Measurements from ENCODE around the gene ACRBP. TPM values are rescaled to one million over a fixed set of nuclear protein-coding genes. Genes with fewer than 3 reads are reported as not detected.

The ACRBP gene
- total RNA-seq, 2 experiments from 2014 or later, result 4.4 to 9.4 TPM

DNA sequence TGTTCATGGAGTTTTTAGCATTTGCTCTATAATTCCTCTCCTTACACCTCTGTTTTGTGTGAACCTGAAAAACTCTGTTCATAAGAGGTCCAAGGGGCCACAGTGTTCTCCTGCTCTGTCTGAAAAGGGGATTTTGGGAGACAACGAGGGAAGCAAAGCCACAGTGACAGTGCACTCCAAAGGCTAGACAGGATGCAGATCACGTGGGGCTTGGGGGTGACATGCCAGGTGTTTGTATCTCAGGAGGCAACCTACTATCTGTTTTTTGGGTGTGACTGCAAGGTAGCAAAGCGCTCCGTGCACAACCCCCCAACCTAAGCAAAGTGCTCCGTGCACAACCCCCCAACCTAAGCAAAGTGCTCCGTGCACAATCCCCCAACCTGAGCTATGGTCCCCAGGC is 35.0 kb downstream of the ACRBP start:
- Histone ChIP-seq H3K9me3 (ENCODE audit: low read length) (no peaks in the 10 kb centered on the region), H3K4me3 (ENCODE audit: low read depth, low read length, poor library complexity, severe bottlenecking) (peak overlapping the region; percentile 54), H4K20me1 (ENCODE audit: insufficient read depth, low read length) (no peaks in the 10 kb centered on the region), H3K79me2 (ENCODE audit: insufficient read depth, low read depth, low read length) (no peaks in the 10 kb centered on the region), H3K27ac (ENCODE audit: low read depth, low read length, poor library complexity, severe bottlenecking) (peak overlapping the region; percentile 84), H3K36me3 (ENCODE audit: insufficient read depth, low read length) (no peaks in the 10 kb centered on the region), H3K9me2 (ENCODE audit: insufficient read depth, low read length) (no peaks in the 10 kb centered on the region), H2AFZ (ENCODE audit: low read length) (peak overlapping the region; percentile 88), H3K4me2 (ENCODE audit: low read length) (peak overlapping the region; percentile 80), H3K4me1 (ENCODE audit: insufficient read depth, low read length, poor library complexity, severe bottlenecking) (peaks cover 44% of the 10 kb centered on the region)
- CTCF ChIA-PET (ENCODE audit: unreplicated experiment), result interaction anchor here (0.5 kb wide), 1 partner anchor 72 kb away, joined by 3 read pairs; no protein-coding TSS in a partner anchor
- POLR2A ChIA-PET, result interaction anchor here (0.6 to 1.9 kb wide), 8 partner anchors 8 to 138 kb away, joined by 3 to 11 read pairs (median 4); partner anchors contain the start of genes NOP2 and ZNF384
- TF ChIP-seq EZH2phosphoT487 (IDR thresholded peaks at IDR 0.05; ENCODE audit: borderline replicate concordance, low read depth, low read length), result no peak
- TF ChIP-seq, protein P1, sequence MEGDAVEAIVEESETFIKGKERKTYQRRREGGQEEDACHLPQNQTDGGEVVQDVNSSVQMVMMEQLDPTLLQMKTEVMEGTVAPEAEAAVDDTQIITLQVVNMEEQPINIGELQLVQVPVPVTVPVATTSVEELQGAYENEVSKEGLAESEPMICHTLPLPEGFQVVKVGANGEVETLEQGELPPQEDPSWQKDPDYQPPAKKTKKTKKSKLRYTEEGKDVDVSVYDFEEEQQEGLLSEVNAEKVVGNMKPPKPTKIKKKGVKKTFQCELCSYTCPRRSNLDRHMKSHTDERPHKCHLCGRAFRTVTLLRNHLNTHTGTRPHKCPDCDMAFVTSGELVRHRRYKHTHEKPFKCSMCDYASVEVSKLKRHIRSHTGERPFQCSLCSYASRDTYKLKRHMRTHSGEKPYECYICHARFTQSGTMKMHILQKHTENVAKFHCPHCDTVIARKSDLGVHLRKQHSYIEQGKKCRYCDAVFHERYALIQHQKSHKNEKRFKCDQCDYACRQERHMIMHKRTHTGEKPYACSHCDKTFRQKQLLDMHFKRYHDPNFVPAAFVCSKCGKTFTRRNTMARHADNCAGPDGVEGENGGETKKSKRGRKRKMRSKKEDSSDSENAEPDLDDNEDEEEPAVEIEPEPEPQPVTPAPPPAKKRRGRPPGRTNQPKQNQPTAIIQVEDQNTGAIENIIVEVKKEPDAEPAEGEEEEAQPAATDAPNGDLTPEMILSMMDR (conservative IDR thresholded peaks at IDR 0.05; ENCODE audit: low read length), result no peak
- BruUV-seq (replicated peaks), result no TSS peak
- intact Hi-C loops (cut with micrococcal nuclease; ENCODE audit: unreplicated experiment), result no loop called here
- peak; percentile 69 for DNase-seq (ENCODE audit: low spot score)

DNA sequence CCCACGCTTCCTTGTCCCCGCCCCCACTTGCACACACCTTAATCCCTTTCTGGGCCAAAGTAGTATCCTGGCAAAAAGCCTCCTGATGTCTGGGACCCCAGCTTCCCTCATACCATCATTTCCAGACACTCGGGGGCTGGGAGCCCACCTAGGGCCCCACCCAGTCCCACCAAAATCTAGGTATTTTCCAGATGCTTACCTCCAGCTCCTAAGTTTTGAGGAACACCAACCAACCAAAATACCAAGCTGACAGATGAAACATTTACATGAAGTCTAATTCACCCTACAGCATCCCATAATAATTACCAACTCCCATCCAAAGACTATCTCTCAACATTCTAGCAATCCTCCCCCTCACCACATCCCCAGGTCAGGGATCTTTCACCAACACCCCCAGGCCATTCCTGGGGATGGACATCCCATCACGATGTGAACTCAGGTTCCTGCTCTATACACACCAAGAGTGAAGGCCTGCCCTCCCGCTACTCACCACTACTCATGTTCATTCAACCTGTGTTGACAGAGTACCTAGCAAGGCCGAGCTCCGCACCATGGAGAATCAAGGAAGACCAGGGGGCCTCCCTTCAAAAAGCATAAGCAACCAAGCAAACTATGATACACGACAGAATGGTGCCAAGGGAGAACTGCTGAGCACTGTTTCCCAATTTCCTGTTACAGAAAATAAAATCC is 38.5 kb downstream of the ACRBP start:
- TSS peak; percentile 55 for BruUV-seq (replicated peaks)
- Histone ChIP-seq H3K4me2 (ENCODE audit: low read length) (no peak overlapping the region), H3K9me2 (ENCODE audit: insufficient read depth, low read length) (no peaks in the 10 kb centered on the region), H3K4me3 (ENCODE audit: low read depth, low read length, poor library complexity, severe bottlenecking) (no peak overlapping the region), H3K27ac (ENCODE audit: low read depth, low read length, poor library complexity, severe bottlenecking) (peak overlapping the region; percentile 57), H3K79me2 (ENCODE audit: insufficient read depth, low read depth, low read length) (peaks cover 26% of the 10 kb centered on the region), H2AFZ (ENCODE audit: low read length) (no peak overlapping the region; the same call in 1 of the 2 replicates), H3K4me1 (ENCODE audit: insufficient read depth, low read length, poor library complexity, severe bottlenecking) (peaks cover 56% of the 10 kb centered on the region), H3K36me3 (ENCODE audit: insufficient read depth, low read length) (peaks cover 23% of the 10 kb centered on the region), H4K20me1 (ENCODE audit: insufficient read depth, low read length) (peaks cover 18% of the 10 kb centered on the region; the same call in 1 of the 2 replicates), H3K9me3 (ENCODE audit: low read length) (no peaks in the 10 kb centered on the region)
- peak; percentile 51 for DNase-seq (ENCODE audit: low spot score)
- intact Hi-C loops (cut with micrococcal nuclease; ENCODE audit: unreplicated experiment), result loop anchor here (5.0 kb wide), 1 partner anchor 79 kb away; the partner anchor contains the start of gene ZNF384
- ChIA-PET POLR2A (interaction anchor here (0.6 to 1.8 kb wide), 9 partner anchors 13 to 1025 kb away, joined by 3 to 7 read pairs (median 4); partner anchors contain the start of gene CDCA3), CTCF (ENCODE audit: unreplicated experiment) (no interaction called here)
- TF ChIP-seq, protein P1 (conservative IDR thresholded peaks at IDR 0.05; ENCODE audit: low read length), result no peak
- no peak for TF ChIP-seq EZH2phosphoT487 (IDR thresholded peaks at IDR 0.05; ENCODE audit: borderline replicate concordance, low read depth, low read length)

All from OCI-LY7 (cell line).